ENCODE results near the gene XPO6.

The XPO6 gene

GRCh38 chr16:28202147-28202746 lies 9.5 kb downstream of the XPO6 start:
- no peak for DNase-seq (ENCODE audit: low read depth)
- TF ChIP-seq, protein P1, sequence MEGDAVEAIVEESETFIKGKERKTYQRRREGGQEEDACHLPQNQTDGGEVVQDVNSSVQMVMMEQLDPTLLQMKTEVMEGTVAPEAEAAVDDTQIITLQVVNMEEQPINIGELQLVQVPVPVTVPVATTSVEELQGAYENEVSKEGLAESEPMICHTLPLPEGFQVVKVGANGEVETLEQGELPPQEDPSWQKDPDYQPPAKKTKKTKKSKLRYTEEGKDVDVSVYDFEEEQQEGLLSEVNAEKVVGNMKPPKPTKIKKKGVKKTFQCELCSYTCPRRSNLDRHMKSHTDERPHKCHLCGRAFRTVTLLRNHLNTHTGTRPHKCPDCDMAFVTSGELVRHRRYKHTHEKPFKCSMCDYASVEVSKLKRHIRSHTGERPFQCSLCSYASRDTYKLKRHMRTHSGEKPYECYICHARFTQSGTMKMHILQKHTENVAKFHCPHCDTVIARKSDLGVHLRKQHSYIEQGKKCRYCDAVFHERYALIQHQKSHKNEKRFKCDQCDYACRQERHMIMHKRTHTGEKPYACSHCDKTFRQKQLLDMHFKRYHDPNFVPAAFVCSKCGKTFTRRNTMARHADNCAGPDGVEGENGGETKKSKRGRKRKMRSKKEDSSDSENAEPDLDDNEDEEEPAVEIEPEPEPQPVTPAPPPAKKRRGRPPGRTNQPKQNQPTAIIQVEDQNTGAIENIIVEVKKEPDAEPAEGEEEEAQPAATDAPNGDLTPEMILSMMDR (IDR thresholded peaks at IDR 0.05; ENCODE audit: low read length, missing control alignments) = no peak

GRCh38 chr16:28200661-28201060 lies 11.1 kb downstream of the XPO6 start:
- no peak overlapping the region for H3K4me3 ChIP-seq (replicated peaks; ENCODE audit: low read depth, low read length)
- DNase-seq (ENCODE audit: low read depth) = no peak
- TF ChIP-seq, protein P1 (IDR thresholded peaks at IDR 0.05; ENCODE audit: low read length, missing control alignments) = no peak

More at GRCh38 chr16:28202147-28202746, 9.5 kb downstream of the XPO6 start:
- H3K4me3 ChIP-seq (replicated peaks; ENCODE audit: low read depth, low read length) = no peak overlapping the region

- TF ChIP-seq, protein P1 (IDR thresholded peaks at IDR 0.05; ENCODE audit: low read length, missing control alignments) = no peak
- no peak for DNase-seq (ENCODE audit: low read depth)
- H3K4me3 ChIP-seq (replicated peaks; ENCODE audit: low read depth, low read length) = no peak overlapping the region
Measured at GRCh38 chr16:28196387-28196987, 15.3 kb downstream of the XPO6 start.

DNA sequence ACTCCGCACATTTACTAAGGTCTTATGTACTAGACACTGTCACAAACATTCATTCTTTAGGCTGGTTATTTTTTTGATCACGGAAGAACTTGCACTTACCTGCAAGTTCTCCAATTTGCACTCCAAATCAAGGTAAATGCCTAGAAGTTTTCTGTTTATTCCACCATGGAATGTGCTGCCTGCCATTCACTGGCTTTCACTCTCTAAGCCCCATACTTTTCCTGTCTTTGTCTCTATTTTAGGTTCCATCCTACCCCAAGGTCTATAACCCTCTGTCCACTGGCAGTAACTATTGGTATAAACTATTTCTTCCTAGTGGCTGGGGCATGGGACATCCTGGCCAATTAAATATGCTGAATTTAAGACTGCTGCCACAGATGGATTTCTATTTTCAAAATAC lies 15.9 kb downstream of the XPO6 start:
- no peak overlapping the region for H3K4me3 ChIP-seq (replicated peaks; ENCODE audit: low read depth, low read length)
- TF ChIP-seq, protein P1 (IDR thresholded peaks at IDR 0.05; ENCODE audit: low read length, missing control alignments) = no peak
- DNase-seq (ENCODE audit: low read depth) = no peak

DNA sequence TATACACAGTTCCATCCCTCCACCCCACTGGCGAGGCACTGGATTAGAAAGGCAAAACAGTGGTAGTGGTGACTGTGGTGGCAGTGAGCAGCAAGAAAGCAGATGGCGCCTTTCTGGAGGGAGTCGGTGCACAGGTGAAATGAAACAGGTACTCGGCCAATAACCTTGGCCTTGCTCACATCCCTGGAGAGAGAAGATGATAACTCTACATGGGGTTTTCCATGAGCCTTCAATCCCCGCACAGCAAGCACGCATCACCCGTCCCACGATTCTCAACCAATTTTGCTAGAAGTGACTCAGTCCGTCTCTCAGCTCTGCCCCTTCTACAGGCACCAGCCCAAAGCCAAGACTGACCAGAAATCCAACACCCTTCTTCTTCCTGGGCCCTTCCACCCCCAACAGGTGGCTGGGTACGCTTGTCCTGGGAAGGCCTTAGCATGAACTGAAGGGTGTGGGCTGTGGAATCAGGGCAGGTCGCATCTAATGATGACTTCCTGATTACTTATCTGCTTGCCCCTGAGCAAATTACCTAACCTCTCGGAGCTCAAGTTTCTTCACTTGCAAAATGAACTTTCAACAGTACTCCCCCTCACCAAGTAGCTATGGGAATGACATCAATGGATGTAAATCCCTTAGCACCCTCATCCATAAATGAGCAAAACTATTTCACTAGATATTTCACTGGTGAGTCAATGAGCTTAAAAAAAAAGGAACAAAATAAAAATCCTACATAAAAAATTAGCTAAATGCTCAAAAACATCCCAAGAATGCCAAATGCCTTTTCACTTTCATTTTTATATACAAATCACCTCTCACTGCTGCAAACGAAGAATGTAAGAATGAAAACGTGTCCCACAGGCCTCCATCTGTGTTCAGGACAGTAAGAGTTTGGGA lies 18.0 kb downstream of the XPO6 start:
- peak overlapping the region; percentile 5 for H3K4me3 ChIP-seq (replicated peaks; ENCODE audit: low read depth, low read length)
- peak; percentile 89 for DNase-seq (ENCODE audit: low read depth)
- TF ChIP-seq, protein P1 (IDR thresholded peaks at IDR 0.05; ENCODE audit: low read length, missing control alignments) = no peak

DNA sequence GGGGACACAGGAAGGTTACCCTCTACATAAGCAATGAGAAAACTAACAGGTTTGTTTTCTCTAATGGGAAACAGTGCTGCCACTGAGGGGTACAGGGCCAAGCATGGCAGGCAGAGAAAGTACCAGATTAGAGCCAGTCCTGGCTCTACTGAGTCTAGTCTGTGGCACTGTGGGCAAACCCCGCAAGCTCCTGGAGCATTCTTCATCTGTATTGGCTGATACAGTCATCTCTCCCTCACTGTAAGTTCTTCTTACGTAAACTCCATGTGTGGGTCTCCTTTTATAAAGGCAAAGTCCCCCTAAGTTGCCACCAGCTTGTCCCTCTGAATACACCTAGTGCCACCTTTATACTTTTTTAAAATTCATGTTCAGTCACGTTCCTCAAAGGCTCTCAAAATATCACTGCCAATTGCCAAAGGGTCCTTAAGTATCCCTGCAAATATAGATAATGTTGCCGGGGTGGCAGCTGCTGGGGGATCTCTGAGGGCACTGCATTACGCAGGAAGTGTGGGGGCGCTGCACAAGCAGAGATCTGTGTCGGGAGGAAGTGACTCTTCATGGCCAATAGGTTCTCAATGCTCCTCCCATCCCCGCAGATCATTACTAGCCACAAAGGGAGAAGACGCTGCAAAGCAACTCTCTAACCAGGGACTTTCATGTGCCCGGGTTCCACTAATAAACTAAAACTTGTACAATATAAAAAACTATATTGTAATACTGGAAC lies 18.8 kb downstream of the XPO6 start:
- TF ChIP-seq, protein P1 (IDR thresholded peaks at IDR 0.05; ENCODE audit: low read length, missing control alignments) = no peak
- DNase-seq (ENCODE audit: low read depth) = no peak
- H3K4me3 ChIP-seq (replicated peaks; ENCODE audit: low read depth, low read length) = no peak overlapping the region

Data from fibroblast of pulmonary artery (primary cell).